ENCODE data around the gene NECAB3. TPM values are rescaled to one million over a fixed set of nuclear protein-coding genes. Genes with fewer than 3 reads are reported as not detected.

The NECAB3 gene
- total and polyA plus RNA-seq, 2 of the 13 experiments (the other 11 are each of a cell fraction or from before 2014, with no cell fraction given), result 61.5 to 65.5 TPM

- TF ChIP-seq ZSCAN29 (CRISPR knock-in tag; conservative IDR thresholded peaks at IDR 0.05) (0 out of 2 replicates have a peak, but pooled peaks have one; percentile 54), ZBTB26 (CRISPR knock-in tag; IDR thresholded peaks at IDR 0.05; ENCODE audit: borderline replicate concordance) (peak; percentile 64; the same call in 1 of the 2 replicates), ZSCAN9 (CRISPR knock-in tag; IDR thresholded peaks at IDR 0.05; ENCODE audit: borderline replicate concordance) (no peak; the same call in 1 of the 2 replicates), HDAC6 (IDR thresholded peaks at IDR 0.05; ENCODE audit: low read depth, low read length) (no peak), ASH2L (IDR thresholded peaks at IDR 0.05; ENCODE audit: insufficient read length, low read depth, low read length) (no peak), ZNF235 (CRISPR knock-in tag; IDR thresholded peaks at IDR 0.05; ENCODE audit: borderline replicate concordance) (0 out of 2 replicates have a peak, but pooled peaks have one; percentile 18), NRL (CRISPR knock-in tag; IDR thresholded peaks at IDR 0.05; ENCODE audit: borderline replicate concordance) (peak; percentile 75), PBX3 (CRISPR knock-in tag; IDR thresholded peaks at IDR 0.05; ENCODE audit: borderline replicate concordance) (no peak), ZNF446 (CRISPR knock-in tag; IDR thresholded peaks at IDR 0.05) (peak; percentile 83; the same call in 1 of the 2 replicates), ZNF337 (CRISPR knock-in tag; IDR thresholded peaks at IDR 0.05; ENCODE audit: borderline replicate concordance, low read depth) (peak; percentile 72; the same call in 1 of the 2 replicates), ETV6 (CRISPR knock-in tag; conservative IDR thresholded peaks at IDR 0.05) (0 out of 2 replicates have a peak, but pooled peaks have one; percentile 56), ZBTB38 (CRISPR knock-in tag; IDR thresholded peaks at IDR 0.05) (peak; percentile 95), HNRNPK (IDR thresholded peaks at IDR 0.05; ENCODE audit: low read depth, low read length, poor library complexity, severe bottlenecking) (peak; percentile 33), CEBPG (CRISPR knock-in tag; IDR thresholded peaks at IDR 0.05) (peak; percentile 65), SNAPC5 (CRISPR knock-in tag; IDR thresholded peaks at IDR 0.05; ENCODE audit: borderline replicate concordance) (peak; percentile 55; the same call in 1 of the 2 replicates), ZNF124 (CRISPR knock-in tag; IDR thresholded peaks at IDR 0.05) (0 out of 2 replicates have a peak, but pooled peaks have one; percentile 71), CREB3 (CRISPR knock-in tag; IDR thresholded peaks at IDR 0.05) (no peak), MXD4 (CRISPR knock-in tag; IDR thresholded peaks at IDR 0.05) (peak; percentile 65; the same call in 1 of the 2 replicates), ZNF576 (CRISPR knock-in tag; IDR thresholded peaks at IDR 0.05) (no peak), KDM5B (CRISPR knock-in tag; IDR thresholded peaks at IDR 0.05; ENCODE audit: borderline replicate concordance) (peak; percentile 70; the same call in 1 of the 2 replicates), NCOA1 (CRISPR knock-in tag; IDR thresholded peaks at IDR 0.05) (peak; percentile 85), ZNF614 (CRISPR knock-in tag; IDR thresholded peaks at IDR 0.05; ENCODE audit: borderline replicate concordance) (peak; percentile 96), SIN3A (IDR thresholded peaks at IDR 0.05; ENCODE audit: borderline replicate concordance, low read depth, low read length) (no peak), TAF1 (CRISPR knock-in tag; IDR thresholded peaks at IDR 0.05) (no peak), ZNF740 (CRISPR knock-in tag; IDR thresholded peaks at IDR 0.05) (peak; percentile 69; the same call in 1 of the 2 replicates)
Observed at GRCh38 chr20:33701629-33702450, 27.6 kb upstream of the NECAB3 start (continued).
